Ascending aorta (tissue), 2 donors: ENCODE data around the gene ZNF574. TPM values are rescaled to one million over a fixed set of nuclear protein-coding genes. Genes with fewer than 3 reads are reported as not detected.
A peak's percentile ranks its signal among the peaks of the same experiment; 100 is the strongest.

Experiments
- DNase-seq, 2 donors: peaks; one replicate each; pipeline ENCODE4 v3.0.0-alpha.2; 2019; ENCODE audit warnings: low spot score in 2 of 2
- H3K27ac ChIP-seq, 2 donors: fragments of 200-600 bp; sonication (generic); one replicate each; pipeline ENCODE4 v1.5.1; 2016 to 2017; ENCODE audit warnings: mild to moderate bottlenecking in 1 of 2
- H3K27me3 ChIP-seq: fragments of 200-600 bp; sonication (generic); one replicate; pipeline ENCODE4 v1.5.1; 2017
- H3K36me3 ChIP-seq, 2 donors: fragments of 200-600 bp; sonication (generic); one replicate each; pipeline ENCODE4 v1.5.1; 2016
- H3K4me1 ChIP-seq, 2 donors: fragments of 200-600 bp; sonication (generic); one replicate each; pipeline ENCODE4 v1.5.1; 2016 to 2017; ENCODE audit warnings: mild to moderate bottlenecking in 1 of 2
- H3K4me3 ChIP-seq, 2 donors: fragments of 200-600 bp; sonication (generic); one replicate each; pipeline ENCODE4 v1.5.1; 2016 to 2017; ENCODE audit warnings: mild to moderate bottlenecking in 1 of 2
- H3K9me3 ChIP-seq, 2 donors: fragments of 200-600 bp; sonication (generic); one replicate each; pipeline ENCODE4 v1.5.1; 2016
- CTCF ChIP-seq, 3 experiments: fragments of 200-600 bp in 2 of 3; fragments of 450-650 bp in 1 of 3; sonication (generic) in 2 of 3; IDR thresholded peaks; one replicate each; pipeline ENCODE4 v1.5.1; 2016 to 2019; ENCODE audit warnings: antibody characterized with exemption in 3 of 3, mild to moderate bottlenecking in 1 of 3, moderate library complexity in 1 of 3
- intact Hi-C: fragments of 100-400 bp; cut with DNase I; formaldehyde crosslinking; loops from one replicate; pipeline ENCODE4 v1.15.1; 2023
- total RNA-seq: library from RNA; depleted of rRNA; stranded (reverse); fragments of >200 nt; gene quantifications from one replicate; pipeline ENCODE4 v1.1.0, GENCODE V29; 2016

The ZNF574 gene
- total RNA-seq, 1 donor from 2014 or later, result 14.9 TPM

GRCh38 chr19:42121036-42121621 is 45.2 kb downstream of the ZNF574 start:
- intact Hi-C loops, result no loop called here
- Histone ChIP-seq H3K9me3 (no peaks in the 10 kb centered on the region), H3K4me1 (no peaks in the 10 kb centered on the region), H3K27me3 (no peaks in the 10 kb centered on the region), H3K36me3 (no peaks in the 10 kb centered on the region), H3K4me3 (no peak overlapping the region), H3K27ac (no peak overlapping the region)
- no peak for DNase-seq
- TF ChIP-seq CTCF (IDR thresholded peaks at IDR 0.05), result no peak

GRCh38 chr19:42121656-42122069 is 45.7 kb downstream of the ZNF574 start:
- H3K27me3 ChIP-seq, result no peaks in the 10 kb centered on the region
- peak; percentile 34 to 73 for DNase-seq
- no peaks in the 10 kb centered on the region for H3K9me3 ChIP-seq
- TF ChIP-seq CTCF (IDR thresholded peaks at IDR 0.05), result no peak
- H3K4me3 ChIP-seq, result no peak overlapping the region
- no peaks in the 10 kb centered on the region for H3K4me1 ChIP-seq
- intact Hi-C loops, result no loop called here
- no peaks in the 10 kb centered on the region for H3K36me3 ChIP-seq
- no peak overlapping the region for H3K27ac ChIP-seq

- H3K9me3 ChIP-seq, result no peaks in the 10 kb centered on the region
- TF ChIP-seq CTCF (IDR thresholded peaks at IDR 0.05), result no peak
- no peak for DNase-seq
- H3K36me3 ChIP-seq, result no peaks in the 10 kb centered on the region
- no peaks in the 10 kb centered on the region for H3K27me3 ChIP-seq
- H3K4me1 ChIP-seq, result no peaks in the 10 kb centered on the region
- H3K27ac ChIP-seq, result no peak overlapping the region
- no peak overlapping the region for H3K4me3 ChIP-seq
- intact Hi-C loops, result no loop called here
Observed at GRCh38 chr19:42122691-42123607, 47.0 kb downstream of the ZNF574 start.

GRCh38 chr19:42123765-42124164 is 47.8 kb downstream of the ZNF574 start:
- Histone ChIP-seq H3K27me3 (no peaks in the 10 kb centered on the region), H3K27ac (no peak overlapping the region), H3K4me1 (no peaks in the 10 kb centered on the region), H3K4me3 (no peak overlapping the region), H3K36me3 (no peaks in the 10 kb centered on the region), H3K9me3 (no peaks in the 10 kb centered on the region)
- intact Hi-C loops, result no loop called here
- no peak for DNase-seq
- TF ChIP-seq CTCF (IDR thresholded peaks at IDR 0.05), result no peak

- H3K9me3 ChIP-seq, result no peaks in the 10 kb centered on the region
- no peak overlapping the region for H3K4me3 ChIP-seq
- no peaks in the 10 kb centered on the region for H3K36me3 ChIP-seq
- DNase-seq, result no peak
- H3K4me1 ChIP-seq, result no peaks in the 10 kb centered on the region
- H3K27me3 ChIP-seq, result no peaks in the 10 kb centered on the region
- intact Hi-C loops, result no loop called here
- no peak overlapping the region for H3K27ac ChIP-seq
- TF ChIP-seq CTCF (IDR thresholded peaks at IDR 0.05), result no peak
Observed at GRCh38 chr19:42124386-42124901, 48.5 kb downstream of the ZNF574 start.
